HepG2 (cell line): ENCODE measurements around the gene ZFP69B. TPM values are rescaled to one million over a fixed set of nuclear protein-coding genes. Genes with fewer than 3 reads are reported as not detected.

Experiments
- ARNT ChIP-seq: fragments of 450-650 bp; IDR thresholded peaks from 2 replicates; pipeline ENCODE4 v1.6.1; 2017
- GABPB1 ChIP-seq: IDR thresholded peaks from 2 replicates; pipeline ENCODE4 v1.6.1; 2016; ENCODE audit warnings: mild to moderate bottlenecking, missing genetic modification reagents, moderate library complexity, missing compliant biosample characterization
- KDM5A ChIP-seq: fragments of 200-600 bp; sonication (generic); IDR thresholded peaks from 2 replicates; pipeline ENCODE4 v1.7.0; 2018; ENCODE audit warnings: antibody characterized with exemption, mild to moderate bottlenecking, low read length, borderline replicate concordance
- SIN3A ChIP-seq: IDR thresholded peaks from 2 replicates; pipeline ENCODE4 v1.6.1; 2011; ENCODE audit warnings: low read depth, mild to moderate bottlenecking, control low read depth, low read length, borderline replicate concordance
- TBX3 ChIP-seq: fragments of 450-650 bp; IDR thresholded peaks from 2 replicates; pipeline ENCODE4 v1.6.1; 2017; ENCODE audit warnings: antibody characterized with exemption, mild to moderate bottlenecking, inconsistent platforms, borderline replicate concordance
- TCF7L2 ChIP-seq: IDR thresholded peaks from 2 replicates; pipeline ENCODE4 v1.6.1; 2011; ENCODE audit warnings: mild to moderate bottlenecking, low read depth, low read length, moderate library complexity
- YEATS2 ChIP-seq: sonication (generic); formaldehyde crosslinking; IDR thresholded peaks from 2 replicates; pipeline ENCODE4 v1.4.0; 2020; ENCODE audit warnings: missing genetic modification reagents, borderline replicate concordance
- ZNF343 ChIP-seq: sonication (generic); formaldehyde crosslinking; IDR thresholded peaks from 2 replicates; pipeline ENCODE4 v1.4.0; 2020; ENCODE audit warnings: mild to moderate bottlenecking, missing genetic modification reagents
- ZNF367 ChIP-seq: sonication (generic); formaldehyde crosslinking; IDR thresholded peaks from 2 replicates; pipeline ENCODE4 v1.4.0; 2020; ENCODE audit warnings: missing genetic modification reagents, borderline replicate concordance
- ZNF556 ChIP-seq: sonication (generic); formaldehyde crosslinking; IDR thresholded peaks from 2 replicates; pipeline ENCODE4 v1.4.0; 2020; ENCODE audit warnings: mild to moderate bottlenecking, missing genetic modification reagents, borderline replicate concordance
- ZNF781 ChIP-seq: sonication (generic); formaldehyde crosslinking; IDR thresholded peaks from 2 replicates; pipeline ENCODE4 v1.5.1; 2020; ENCODE audit warnings: borderline replicate concordance, mild to moderate bottlenecking, missing genetic modification reagents; ENCODE audit errors: not compliant biosample characterization
- ZNF782 ChIP-seq: sonication (generic); formaldehyde crosslinking; IDR thresholded peaks from 2 replicates; pipeline ENCODE4 v1.4.0; 2020; ENCODE audit warnings: missing genetic modification reagents, mild to moderate bottlenecking, borderline replicate concordance
- ZNF878 ChIP-seq: sonication (generic); formaldehyde crosslinking; IDR thresholded peaks from 2 replicates; pipeline ENCODE4 v1.8.1; 2023; ENCODE audit warnings: mild to moderate bottlenecking, missing genetic modification reagents, moderate library complexity
- ZSCAN21 ChIP-seq: sonication (generic); formaldehyde crosslinking; IDR thresholded peaks from 2 replicates; pipeline ENCODE4 v1.8.0; 2022; ENCODE audit warnings: mild to moderate bottlenecking, missing genetic modification reagents, moderate library complexity, borderline replicate concordance
- polyA plus RNA-seq, 8 experiments: library from polyadenylated mRNA; depleted of rRNA in 3 of 8; stranded (reverse) in 7 of 8; unstranded in 1 of 8; fragments of >200 nt; fragmentation: Illumina TruSeq in 4 of 8; extraction: Trizol in 4 of 8; gene quantifications; 2 replicates each; pipeline versions ENCODE4 v1.2.1 to v1.2.3, GENCODE V29; 2011 to 2016; ENCODE audit warnings: low read depth in 4 of 8, missing spikeins in 1 of 8, mixed read lengths in 1 of 8; ENCODE audit not compliant: insufficient read depth in 1 of 8
- total RNA-seq, 5 experiments: library from RNA; depleted of rRNA; stranded (reverse); fragments of >200 nt; fragmentation: Illumina TruSeq; extraction: Trizol; gene quantifications; 2 replicates each; pipeline ENCODE4 v1.2.3, GENCODE V29; 2016; ENCODE audit warnings: low read depth in 1 of 5
- TF ChIP-seq, protein P1 (sequence below), 2 experiments: fragments of 450-650 bp in 1 of 2; sonication (generic) in 1 of 2; formaldehyde crosslinking in 1 of 2; IDR thresholded peaks; 2 replicates each; pipeline versions ENCODE4 v1.6.1 to v1.8.0; 2016 to 2022; ENCODE audit warnings: antibody characterized with exemption in 1 of 2, mild to moderate bottlenecking in 1 of 2, missing genetic modification reagents in 1 of 2
- TF ChIP-seq, protein P2 (sequence below): sonication (generic); formaldehyde crosslinking; IDR thresholded peaks from 2 replicates; pipeline ENCODE4 v1.4.0; 2020; ENCODE audit warnings: mild to moderate bottlenecking, missing genetic modification reagents
- TF ChIP-seq, protein P3 (sequence below): conservative IDR thresholded peaks from 2 replicates; pipeline ENCODE4 v1.6.1; 2018; ENCODE audit warnings: missing genetic modification reagents

The ZFP69B gene
- total and polyA plus RNA-seq, 2 of the 13 experiments (the other 11 are each of a cell fraction or from before 2014, with no cell fraction given) = 4.6 to 7.7 TPM

DNA sequence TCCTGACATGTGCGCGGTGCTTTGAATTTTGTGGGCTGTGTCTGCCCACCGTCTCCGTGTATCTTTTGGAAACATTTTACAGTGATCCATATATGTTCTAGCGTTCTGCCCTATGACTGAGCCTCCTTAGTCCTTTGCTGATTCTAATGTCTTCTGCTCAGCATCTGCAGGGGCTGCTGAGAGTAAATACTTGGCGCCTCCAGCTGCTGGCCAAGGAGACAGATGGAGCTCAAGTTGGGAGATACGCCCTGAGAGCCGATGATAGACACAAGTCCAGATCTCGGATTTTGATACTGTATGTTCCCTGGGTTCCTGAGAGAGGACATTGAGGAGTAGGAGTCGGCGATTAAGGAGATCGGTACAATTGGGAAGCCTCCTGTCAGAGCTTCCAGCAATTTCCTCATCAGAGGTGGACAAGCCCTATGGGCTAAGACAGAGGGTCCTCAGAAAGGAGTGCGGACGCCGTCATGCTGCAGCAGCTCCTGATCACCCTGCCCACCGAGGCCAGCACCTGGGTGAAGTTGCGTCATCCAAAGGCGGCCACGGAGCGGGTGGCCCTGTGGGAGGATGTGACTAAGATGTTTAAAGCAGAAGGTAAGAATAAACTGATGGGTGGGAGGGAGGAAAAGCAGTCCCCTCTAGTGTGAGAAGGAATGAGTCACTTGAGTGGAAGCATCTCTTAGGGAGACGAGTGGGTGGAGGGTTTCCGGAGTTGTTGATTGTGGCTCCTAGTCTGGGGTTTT, 390 bp downstream of the ZFP69B start (continued):
- TF ChIP-seq, protein P1, sequence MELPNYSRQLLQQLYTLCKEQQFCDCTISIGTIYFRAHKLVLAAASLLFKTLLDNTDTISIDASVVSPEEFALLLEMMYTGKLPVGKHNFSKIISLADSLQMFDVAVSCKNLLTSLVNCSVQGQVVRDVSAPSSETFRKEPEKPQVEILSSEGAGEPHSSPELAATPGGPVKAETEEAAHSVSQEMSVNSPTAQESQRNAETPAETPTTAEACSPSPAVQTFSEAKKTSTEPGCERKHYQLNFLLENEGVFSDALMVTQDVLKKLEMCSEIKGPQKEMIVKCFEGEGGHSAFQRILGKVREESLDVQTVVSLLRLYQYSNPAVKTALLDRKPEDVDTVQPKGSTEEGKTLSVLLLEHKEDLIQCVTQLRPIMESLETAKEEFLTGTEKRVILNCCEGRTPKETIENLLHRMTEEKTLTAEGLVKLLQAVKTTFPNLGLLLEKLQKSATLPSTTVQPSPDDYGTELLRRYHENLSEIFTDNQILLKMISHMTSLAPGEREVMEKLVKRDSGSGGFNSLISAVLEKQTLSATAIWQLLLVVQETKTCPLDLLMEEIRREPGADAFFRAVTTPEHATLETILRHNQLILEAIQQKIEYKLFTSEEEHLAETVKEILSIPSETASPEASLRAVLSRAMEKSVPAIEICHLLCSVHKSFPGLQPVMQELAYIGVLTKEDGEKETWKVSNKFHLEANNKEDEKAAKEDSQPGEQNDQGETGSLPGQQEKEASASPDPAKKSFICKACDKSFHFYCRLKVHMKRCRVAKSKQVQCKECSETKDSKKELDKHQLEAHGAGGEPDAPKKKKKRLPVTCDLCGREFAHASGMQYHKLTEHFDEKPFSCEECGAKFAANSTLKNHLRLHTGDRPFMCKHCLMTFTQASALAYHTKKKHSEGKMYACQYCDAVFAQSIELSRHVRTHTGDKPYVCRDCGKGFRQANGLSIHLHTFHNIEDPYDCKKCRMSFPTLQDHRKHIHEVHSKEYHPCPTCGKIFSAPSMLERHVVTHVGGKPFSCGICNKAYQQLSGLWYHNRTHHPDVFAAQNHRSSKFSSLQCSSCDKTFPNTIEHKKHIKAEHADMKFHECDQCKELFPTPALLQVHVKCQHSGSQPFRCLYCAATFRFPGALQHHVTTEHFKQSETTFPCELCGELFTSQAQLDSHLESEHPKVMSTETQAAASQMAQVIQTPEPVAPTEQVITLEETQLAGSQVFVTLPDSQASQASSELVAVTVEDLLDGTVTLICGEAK (IDR thresholded peaks at IDR 0.05) = no peak
- TF ChIP-seq, protein P1 (CRISPR knock-in tag; IDR thresholded peaks at IDR 0.05) = peak; percentile 39; the same call in 1 of the 2 replicates
- TF ChIP-seq KDM5A (0 out of 2 replicates have a peak, but pooled peaks have one; percentile 48), TBX3 (no peak), YEATS2 (CRISPR knock-in tag) (no peak), ZNF782 (CRISPR knock-in tag) (no peak), ZNF781 (CRISPR knock-in tag) (peak; percentile 38), TCF7L2 (no peak), SIN3A (peak; percentile 84; the same call in 1 of the 2 replicates), ZNF343 (CRISPR knock-in tag) (peak; percentile 11; the same call in 1 of the 2 replicates), ARNT (no peak), ZNF556 (CRISPR knock-in tag) (0 out of 2 replicates have a peak, but pooled peaks have one; percentile 23), ZSCAN21 (CRISPR knock-in tag) (peak; percentile 77), GABPB1 (CRISPR knock-in tag) (peak; percentile 44; the same call in 1 of the 2 replicates), ZNF878 (CRISPR knock-in tag) (peak; percentile 49; the same call in 1 of the 2 replicates), ZNF367 (CRISPR knock-in tag) (no peak)
- TF ChIP-seq, protein P2, sequence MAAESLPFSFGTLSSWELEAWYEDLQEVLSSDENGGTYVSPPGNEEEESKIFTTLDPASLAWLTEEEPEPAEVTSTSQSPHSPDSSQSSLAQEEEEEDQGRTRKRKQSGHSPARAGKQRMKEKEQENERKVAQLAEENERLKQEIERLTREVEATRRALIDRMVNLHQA (CRISPR knock-in tag) = no peak
- TF ChIP-seq, protein P3, sequence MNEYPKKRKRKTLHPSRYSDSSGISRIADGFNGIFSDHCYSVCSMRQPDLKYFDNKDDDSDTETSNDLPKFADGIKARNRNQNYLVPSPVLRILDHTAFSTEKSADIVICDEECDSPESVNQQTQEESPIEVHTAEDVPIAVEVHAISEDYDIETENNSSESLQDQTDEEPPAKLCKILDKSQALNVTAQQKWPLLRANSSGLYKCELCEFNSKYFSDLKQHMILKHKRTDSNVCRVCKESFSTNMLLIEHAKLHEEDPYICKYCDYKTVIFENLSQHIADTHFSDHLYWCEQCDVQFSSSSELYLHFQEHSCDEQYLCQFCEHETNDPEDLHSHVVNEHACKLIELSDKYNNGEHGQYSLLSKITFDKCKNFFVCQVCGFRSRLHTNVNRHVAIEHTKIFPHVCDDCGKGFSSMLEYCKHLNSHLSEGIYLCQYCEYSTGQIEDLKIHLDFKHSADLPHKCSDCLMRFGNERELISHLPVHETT (CRISPR knock-in tag) = 0 out of 2 replicates have a peak, but pooled peaks have one; percentile 61
